ENCODE data around the gene ZCRB1.

GRCh38 chr12:42327227-42327590, 1.3 kb upstream of the ZCRB1 start:
- TF ChIP-seq CTCF (IDR thresholded peaks at IDR 0.05) (no peak), EP300 (IDR thresholded peaks at IDR 0.05) (no peak), POLR2AphosphoS5 (IDR thresholded peaks at IDR 0.05) (no peak), POLR2A (IDR thresholded peaks at IDR 0.05) (no peak)
